HG03039 (cell line): ENCODE results near the gene LAIR2.

Experiments used
- ATAC-seq: cut with Tn5 transposase; IDR thresholded peaks from one replicate; pipeline ENCODE4 v1.9.1; 2021; ENCODE audit warnings: mild to moderate bottlenecking, moderate library complexity; ENCODE audit not compliant: unreplicated experiment

LAIR2 gene

DNA sequence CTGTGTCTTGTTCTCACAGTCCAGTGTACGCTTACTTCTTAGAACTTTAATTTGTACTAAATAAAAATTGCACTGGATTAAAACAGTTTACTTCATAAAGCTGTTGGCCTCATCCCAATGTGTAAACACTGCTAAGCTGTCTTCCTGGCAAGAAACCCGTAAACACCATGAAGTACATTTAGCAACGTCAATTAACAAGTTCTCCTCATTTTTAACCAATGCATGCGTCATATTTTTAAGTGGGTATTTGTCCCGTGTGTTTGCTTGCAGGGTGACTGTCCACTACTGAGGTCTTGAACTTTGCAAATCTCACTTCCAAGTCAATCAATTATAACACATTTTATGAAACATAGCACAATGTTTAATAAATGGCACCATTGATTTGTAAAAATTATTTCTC lies 28.2 kb downstream of the LAIR2 start:
- no peak for ATAC-seq

DNA sequence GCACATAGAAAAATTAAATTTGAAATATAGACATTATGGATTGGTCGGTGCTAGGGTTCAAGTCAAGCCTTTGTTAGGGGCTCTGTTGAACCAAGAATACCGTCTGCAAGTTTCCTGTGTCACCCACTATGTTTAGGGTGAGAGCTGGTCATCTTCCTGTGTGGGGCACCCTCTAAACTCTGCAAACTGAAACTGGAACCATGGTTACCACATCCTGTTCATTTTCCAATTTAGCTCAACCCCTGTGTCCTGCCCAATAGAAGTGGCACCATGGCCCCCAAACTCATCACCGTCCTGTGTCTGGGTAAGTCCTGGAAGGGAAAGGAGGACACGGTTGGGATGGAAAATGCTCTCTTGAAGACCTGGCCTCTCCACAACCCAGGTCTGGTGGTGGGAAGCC lies 29.9 kb downstream of the LAIR2 start:
- ATAC-seq, result no peak

DNA sequence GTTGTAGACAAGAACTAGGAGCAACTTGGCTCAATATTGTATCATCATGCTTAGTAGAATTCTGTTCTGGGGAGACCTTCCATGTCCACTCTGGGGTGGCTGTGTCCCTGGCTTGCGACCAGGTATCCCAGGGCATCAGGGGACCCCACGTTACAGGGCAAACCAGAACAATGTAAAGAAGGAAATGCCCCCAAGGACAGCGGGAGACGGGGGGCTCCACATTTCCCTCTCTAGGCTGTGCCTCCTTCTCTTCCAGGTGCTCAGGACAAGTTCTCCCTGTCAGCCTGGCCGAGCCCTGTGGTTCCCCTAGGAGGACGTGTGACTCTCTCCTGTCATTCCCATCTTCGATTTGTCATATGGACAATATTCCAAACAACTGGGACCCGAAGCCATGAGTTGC lies 30.8 kb downstream of the LAIR2 start:
- ATAC-seq, result no peak

DNA sequence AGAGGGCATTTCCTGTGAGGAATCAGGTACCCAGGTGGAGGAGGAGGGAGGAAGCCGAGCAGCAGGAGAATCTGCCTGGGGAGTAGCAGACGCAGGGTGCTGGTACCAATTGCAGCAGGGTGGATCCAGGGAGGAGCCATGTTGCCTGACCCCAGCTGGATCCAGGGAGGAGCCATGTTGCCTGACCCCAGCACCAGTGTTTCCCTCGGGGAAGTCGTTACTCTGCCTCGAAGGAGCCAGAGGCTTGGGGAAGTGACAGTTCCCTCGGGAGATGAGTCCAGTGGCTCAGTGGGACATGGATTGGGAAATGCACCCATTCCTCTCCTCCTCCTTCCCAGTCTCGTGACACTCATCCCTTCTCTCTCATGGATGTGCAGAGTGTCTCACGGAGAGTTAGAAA lies 31.5 kb downstream of the LAIR2 start:
- ATAC-seq, result no peak

DNA sequence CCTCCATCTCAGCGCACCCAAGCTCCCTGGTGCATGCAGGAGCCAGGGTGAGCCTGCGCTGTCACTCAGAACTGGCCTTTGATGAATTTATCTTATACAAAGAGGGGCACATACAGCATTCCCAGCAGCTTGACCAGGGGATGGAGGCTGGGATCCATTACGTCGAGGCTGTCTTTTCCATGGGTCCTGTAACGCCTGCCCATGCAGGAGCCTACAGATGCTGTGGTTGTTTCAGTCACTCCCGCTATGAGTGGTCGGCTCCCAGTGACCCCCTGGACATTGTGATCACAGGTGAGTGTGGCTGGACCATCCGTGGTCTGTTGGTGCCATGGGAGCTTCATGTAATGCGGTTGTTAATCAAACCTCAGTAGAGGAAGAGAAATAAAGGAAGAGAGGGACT lies 33.0 kb downstream of the LAIR2 start:
- ATAC-seq, result no peak

DNA sequence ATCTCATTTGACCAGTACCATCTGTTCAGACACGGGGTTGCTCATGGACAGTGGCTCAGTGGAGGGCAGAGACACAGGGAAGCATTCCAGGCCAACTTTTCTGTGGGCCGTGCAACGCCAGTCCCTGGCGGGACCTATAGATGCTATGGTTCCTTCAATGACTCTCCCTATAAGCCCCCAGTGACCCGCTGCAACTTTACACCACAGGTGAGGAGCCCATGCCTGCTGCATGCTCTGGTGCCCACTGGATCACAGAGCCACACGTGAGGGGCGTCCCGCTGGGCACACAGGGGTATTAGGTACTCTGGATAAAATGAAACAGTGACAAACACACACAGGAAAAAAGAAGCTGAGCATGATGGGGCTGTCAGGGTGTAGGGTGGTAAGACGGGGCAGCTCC lies 34.3 kb downstream of the LAIR2 start:
- no peak for ATAC-seq

DNA sequence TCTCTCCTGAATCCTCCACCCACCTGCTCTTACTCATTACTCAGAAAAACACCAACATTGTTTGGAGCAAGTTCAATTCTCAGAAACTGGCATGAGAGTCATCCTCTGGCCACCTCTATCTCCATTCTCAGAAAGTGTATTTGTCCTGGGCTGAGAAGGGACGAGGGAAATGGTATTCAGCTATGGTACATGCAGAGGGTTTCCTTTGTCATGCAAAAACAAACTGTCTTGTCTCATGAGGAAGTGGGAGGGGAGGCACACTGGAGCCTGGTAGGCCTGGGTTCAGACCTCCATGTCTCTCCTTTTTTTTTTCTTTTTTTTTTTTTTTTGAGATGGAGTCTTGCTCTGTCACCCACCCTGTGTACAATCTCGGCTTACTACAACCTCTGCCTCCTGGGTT lies 39.1 kb downstream of the LAIR2 start:
- no peak for ATAC-seq

DNA sequence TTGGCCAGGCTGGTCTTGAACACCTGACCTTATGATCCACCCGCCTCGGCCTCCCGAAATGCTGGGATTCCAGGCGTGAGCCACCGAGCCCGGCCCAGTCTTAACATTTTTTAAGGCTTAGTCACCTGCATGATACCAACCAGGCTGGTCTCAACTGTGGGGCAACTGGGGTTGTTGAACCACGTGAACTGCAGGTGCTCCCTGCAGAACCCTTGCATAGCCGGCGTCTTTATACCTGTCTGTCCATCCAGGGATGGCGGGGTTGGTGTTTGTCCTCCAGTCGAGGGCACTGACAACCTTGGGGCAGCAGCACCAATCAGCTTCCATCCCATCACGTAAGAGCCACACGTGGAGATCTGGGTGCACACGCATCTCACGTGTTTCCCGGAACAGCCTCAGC lies 46.2 kb downstream of the LAIR2 start:
- no peak for ATAC-seq

DNA sequence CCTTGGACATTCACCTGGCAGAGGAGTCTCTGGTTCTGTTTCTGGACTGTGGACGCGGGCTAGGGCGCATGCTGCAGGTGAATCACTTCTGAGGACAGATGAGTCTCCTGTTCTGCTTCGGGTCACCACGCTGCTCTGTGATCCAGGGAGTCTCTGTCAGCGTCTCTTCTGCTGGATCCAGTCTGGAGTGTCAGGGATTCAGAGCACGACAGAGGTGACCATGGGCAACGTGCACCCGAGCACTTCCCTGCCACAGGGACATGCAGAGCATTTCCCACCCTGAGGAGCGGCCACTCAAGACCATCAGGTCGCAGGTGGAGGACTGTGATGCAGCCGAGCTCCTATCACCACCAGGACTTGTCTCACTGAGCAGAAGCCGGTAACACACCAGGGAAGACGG lies 46.6 kb downstream of the LAIR2 start:
- ATAC-seq, result no peak

DNA sequence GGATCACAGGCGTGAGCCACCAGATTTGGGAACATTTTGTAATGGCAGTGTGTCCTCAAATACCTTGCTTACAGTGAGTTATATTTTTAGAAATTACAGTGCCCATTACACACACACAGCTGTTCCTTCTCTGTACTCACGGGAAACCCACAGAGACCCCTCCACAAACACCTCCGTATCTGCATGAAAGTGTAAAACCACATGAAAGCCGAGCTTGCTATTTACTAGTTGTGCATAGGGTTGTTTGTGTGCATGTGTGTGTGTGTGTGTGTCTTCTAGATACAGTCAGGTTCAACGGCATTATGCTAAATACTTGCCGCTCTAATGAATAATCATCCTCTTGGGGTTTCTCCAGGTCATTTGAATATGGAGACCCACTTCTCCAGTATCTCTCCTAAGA lies 48.7 kb downstream of the LAIR2 start:
- ATAC-seq, result no peak

DNA sequence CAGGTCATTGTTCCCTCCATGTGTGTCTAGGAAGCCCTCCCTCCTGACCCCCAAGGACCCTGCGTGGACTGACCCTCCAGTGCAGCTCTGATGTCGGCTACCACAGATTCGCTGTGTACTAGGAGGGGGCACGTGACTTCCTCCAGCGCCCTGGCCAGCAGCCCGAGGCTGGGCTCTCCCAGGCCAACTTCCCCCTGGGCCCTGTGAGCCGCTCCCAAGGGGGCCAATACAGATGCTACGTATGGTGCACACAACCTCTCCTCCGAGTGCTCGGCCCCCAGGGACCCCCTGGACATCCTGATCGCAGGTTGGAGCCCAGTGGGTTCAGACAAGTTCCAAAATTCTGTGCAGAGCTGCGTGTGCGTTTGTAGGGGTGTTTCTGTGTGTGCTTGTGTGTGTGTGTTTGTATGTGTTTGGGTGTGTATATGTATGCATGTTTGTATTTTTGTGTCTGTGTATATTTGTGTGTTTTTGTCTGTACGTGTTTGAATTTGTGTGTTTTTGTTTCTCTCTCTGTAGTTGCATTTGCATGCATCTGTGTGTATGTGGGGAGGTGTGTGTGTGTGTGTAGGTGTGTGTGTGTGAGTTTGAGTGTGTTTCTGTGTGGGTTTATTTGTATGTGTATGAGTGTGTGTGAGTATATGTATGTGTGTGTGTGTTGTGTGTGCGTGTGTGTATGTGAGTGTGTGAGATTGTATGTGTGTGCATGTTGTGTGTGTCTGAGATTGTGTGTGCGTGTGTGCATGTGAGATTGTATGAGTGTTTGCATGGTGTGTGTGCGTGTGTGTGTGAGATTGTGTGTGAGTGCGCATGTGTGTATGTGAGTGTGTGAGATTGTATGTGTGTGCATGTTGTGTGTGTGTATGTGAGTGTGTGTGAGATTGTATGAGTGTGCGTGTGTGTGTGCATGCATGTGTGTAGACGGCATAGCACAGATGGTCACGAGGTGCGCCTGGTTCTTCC lies 49.6 kb downstream of the LAIR2 start:
- no peak for ATAC-seq

DNA sequence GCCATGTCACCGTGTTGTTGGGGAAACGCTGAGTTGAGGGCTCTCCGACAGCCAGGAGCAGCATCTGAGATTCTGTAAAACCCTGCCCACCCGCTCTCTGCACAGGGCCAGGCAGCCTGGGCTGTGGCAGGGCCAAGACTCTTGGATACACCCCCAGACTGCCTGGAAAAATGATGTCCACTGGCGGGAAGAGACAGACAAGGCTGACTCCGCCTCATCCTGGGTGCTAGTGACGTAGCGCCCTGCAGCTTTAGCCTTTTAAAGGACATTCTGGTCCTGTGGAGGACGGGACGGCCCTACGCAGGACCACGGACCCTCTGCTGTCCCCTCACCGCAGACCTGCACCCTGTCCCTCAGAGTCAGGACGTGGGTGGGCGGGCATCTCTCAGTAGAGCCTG lies 50.3 kb downstream of the LAIR2 start:
- ATAC-seq, result no peak

DNA sequence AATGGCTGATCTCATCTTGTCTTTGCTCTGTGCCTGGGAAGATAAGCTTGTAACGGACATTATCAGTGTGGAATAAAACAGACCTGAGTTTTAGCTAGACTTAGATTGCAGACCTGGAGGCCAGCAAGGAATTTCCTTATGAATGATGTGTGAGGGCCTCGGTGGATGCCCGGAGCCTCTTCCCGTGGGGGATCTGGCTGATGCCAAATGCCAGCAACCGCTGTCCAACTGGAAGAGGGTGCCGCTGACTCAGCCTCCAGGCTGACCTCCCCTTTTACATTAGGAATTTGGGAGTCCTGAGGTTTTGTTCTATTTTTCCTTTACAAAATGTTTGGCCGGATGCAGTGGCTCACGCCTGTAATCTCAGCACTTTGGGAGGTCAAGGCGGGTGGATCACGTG lies 51.4 kb downstream of the LAIR2 start:
- ATAC-seq, result no peak

DNA sequence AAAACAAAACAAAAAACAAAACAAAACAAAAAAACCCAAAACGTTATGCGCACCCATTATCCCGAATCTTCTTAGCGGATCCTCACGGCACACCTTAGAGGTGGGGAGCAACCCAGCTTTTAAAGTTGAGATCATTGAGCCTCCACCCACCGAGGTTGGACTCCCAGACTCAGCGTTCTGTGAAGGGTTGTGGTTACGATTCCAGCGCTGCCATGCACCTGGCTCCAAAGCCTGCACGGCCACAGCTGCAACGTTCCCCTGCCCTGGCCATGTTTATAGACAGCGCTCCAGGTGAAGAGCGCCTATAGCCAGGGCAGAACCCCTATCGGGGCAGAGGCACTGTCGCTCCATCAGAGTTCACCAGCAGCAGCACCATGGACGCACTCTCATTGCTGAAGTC lies 52.3 kb downstream of the LAIR2 start:
- no peak for ATAC-seq

DNA sequence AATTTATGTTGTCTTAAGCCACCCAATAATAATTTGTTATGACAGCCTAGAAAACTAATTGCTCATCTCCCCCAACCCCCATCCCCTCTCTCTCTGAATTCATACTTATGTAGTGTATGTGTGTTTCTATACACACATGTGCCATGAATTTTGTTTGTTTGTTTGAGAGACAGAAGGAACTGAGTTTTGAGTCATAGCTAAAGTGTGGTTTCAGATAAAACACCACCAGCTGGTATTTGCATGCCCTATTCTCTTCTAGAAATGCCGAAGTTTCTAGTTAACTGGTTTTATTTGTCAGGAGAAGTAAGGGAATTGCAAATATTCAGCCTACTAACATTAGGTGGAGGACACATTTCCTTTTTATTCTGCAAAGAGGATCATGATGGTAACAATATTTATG lies 53.6 kb downstream of the LAIR2 start:
- no peak for ATAC-seq

DNA sequence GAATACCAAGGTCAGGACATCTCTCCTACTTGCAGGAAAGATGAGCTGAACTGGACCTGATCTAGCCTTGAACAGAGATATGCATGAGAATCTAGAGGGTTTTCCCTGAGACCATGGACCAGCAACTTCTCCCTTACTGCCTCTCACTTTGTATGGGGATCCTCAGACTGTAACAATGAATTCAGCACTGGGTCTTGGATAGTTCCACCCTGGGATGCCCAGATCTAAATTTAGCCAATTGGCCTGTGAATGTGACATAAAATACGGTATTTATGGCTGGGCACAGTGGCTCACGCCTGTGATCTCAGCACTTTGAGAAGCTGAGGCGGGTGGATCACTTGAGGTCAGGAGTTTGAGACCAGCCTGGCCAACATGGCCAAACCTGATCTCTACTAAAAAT lies 55.7 kb downstream of the LAIR2 start:
- no peak for ATAC-seq
